ENCODE measurements around the gene ESRRA. TPM values are rescaled to one million over a fixed set of nuclear protein-coding genes. Genes with fewer than 3 reads are reported as not detected.

ESRRA gene
- total and polyA plus RNA-seq, 2 donors: 20.5 to 48.0 TPM

DNA sequence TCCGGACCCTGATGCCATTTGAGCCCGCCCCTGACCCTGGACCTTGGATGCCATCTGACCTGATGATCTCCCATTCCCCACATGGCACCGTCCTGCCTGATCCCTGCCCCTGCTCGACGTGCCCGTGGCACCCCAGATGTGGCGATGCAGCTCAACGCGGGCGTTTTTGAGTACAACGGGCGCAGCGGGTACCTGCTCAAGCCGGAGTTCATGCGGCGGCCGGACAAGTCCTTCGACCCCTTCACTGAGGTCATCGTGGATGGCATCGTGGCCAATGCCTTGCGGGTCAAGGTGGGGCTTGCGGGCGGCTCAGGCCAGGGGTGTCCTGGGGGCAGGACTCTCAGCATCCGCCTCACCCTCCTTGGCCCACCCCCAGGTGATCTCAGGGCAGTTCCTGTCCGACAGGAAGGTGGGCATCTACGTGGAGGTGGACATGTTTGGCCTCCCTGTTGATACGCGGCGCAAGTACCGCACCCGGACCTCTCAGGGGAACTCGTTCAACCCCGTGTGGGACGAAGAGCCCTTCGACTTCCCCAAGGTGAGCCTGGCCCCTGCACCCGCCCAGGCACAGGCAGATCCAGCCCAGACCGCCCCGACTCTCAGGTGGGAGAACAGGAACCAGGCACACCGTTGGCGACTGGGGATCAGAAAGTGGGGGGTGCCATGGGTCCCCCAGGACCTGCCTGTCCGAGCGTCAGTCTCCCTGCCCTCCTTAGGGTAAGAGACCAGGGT is 42.9 kb upstream of the ESRRA start:
- peaks cover 30 to 35% of the 10 kb centered on the region in 2 donors for H3K36me3 ChIP-seq (ENCODE audit: control insufficient read depth in 2 of 2, insufficient read depth in 2 of 2, low read length in 1 of 2)
- H3K27me3 ChIP-seq (ENCODE audit: control insufficient read depth in 2 of 2, insufficient read depth in 1 of 2, low read length in 1 of 2): no peaks in the 10 kb centered on the region
- H3K9me3 ChIP-seq (ENCODE audit: control insufficient read depth in 2 of 2, insufficient read depth in 1 of 2, low read length in 1 of 2): peaks cover 0 to 1% of the 10 kb centered on the region in 2 donors
- no peak for DNase-seq (ENCODE audit: low read depth in 6 of 9, low spot score in 9 of 9)
- WGBS: 98% methylated on average over 42 of the region's 42 CpGs
- no peak overlapping the region for H3K27ac ChIP-seq (ENCODE audit: low read depth in 1 of 2, low read length in 1 of 2)
- H3K4me1 ChIP-seq (ENCODE audit: control insufficient read depth in 2 of 2, insufficient read depth in 2 of 2, low read length in 2 of 2): no peaks in the 10 kb centered on the region
- no peak overlapping the region for H3K4me3 ChIP-seq (ENCODE audit: low read length in 2 of 2)

- Histone ChIP-seq H3K4me1 (ENCODE audit: control insufficient read depth in 2 of 2, insufficient read depth in 2 of 2, low read length in 2 of 2) (peaks cover 2 to 8% of the 10 kb centered on the region in 2 donors), H3K9me3 (ENCODE audit: control insufficient read depth in 2 of 2, insufficient read depth in 1 of 2, low read length in 1 of 2) (peaks cover 0 to 1% of the 10 kb centered on the region in 2 donors), H3K4me3 (ENCODE audit: low read length in 2 of 2) (no peak overlapping the region), H3K36me3 (ENCODE audit: control insufficient read depth in 2 of 2, insufficient read depth in 2 of 2, low read length in 1 of 2) (peaks cover 30 to 34% of the 10 kb centered on the region in 2 donors), H3K27ac (ENCODE audit: low read depth in 1 of 2, low read length in 1 of 2) (no peak overlapping the region), H3K27me3 (ENCODE audit: control insufficient read depth in 2 of 2, insufficient read depth in 1 of 2, low read length in 1 of 2) (no peaks in the 10 kb centered on the region)
- DNase-seq (ENCODE audit: low read depth in 6 of 9, low spot score in 9 of 9): no peak
- 95% methylated on average over 29 of the region's 29 CpGs for WGBS
These were observed 42.0 kb upstream of the ESRRA start for GRCh38 chr11:64263021-64263946.

GRCh38 chr11:64263947-64264317 is 41.4 kb upstream of the ESRRA start:
- WGBS: 98% methylated on average over 8 of the region's 8 CpGs
- no peaks in the 10 kb centered on the region for H3K27me3 ChIP-seq (ENCODE audit: control insufficient read depth in 2 of 2, insufficient read depth in 1 of 2, low read length in 1 of 2)
- H3K27ac ChIP-seq (ENCODE audit: low read depth in 1 of 2, low read length in 1 of 2): no peak overlapping the region
- no peak overlapping the region for H3K4me3 ChIP-seq (ENCODE audit: low read length in 2 of 2)
- DNase-seq (ENCODE audit: low read depth in 6 of 9, low spot score in 9 of 9): no peak
- peaks cover 7 to 14% of the 10 kb centered on the region in 2 donors for H3K4me1 ChIP-seq (ENCODE audit: control insufficient read depth in 2 of 2, insufficient read depth in 2 of 2, low read length in 2 of 2)
- peaks cover 0 to 1% of the 10 kb centered on the region in 2 donors for H3K9me3 ChIP-seq (ENCODE audit: control insufficient read depth in 2 of 2, insufficient read depth in 1 of 2, low read length in 1 of 2)
- peaks cover 24 to 30% of the 10 kb centered on the region in 2 donors for H3K36me3 ChIP-seq (ENCODE audit: control insufficient read depth in 2 of 2, insufficient read depth in 2 of 2, low read length in 1 of 2)

- Histone ChIP-seq H3K4me3 (ENCODE audit: low read length in 2 of 2) (no peak overlapping the region), H3K36me3 (ENCODE audit: control insufficient read depth in 2 of 2, insufficient read depth in 2 of 2, low read length in 1 of 2) (peaks cover 20 to 25% of the 10 kb centered on the region in 2 donors), H3K4me1 (ENCODE audit: control insufficient read depth in 2 of 2, insufficient read depth in 2 of 2, low read length in 2 of 2) (peaks cover 9 to 18% of the 10 kb centered on the region in 2 donors), H3K27me3 (ENCODE audit: control insufficient read depth in 2 of 2, insufficient read depth in 1 of 2, low read length in 1 of 2) (no peaks in the 10 kb centered on the region), H3K9me3 (ENCODE audit: control insufficient read depth in 2 of 2, insufficient read depth in 1 of 2, low read length in 1 of 2) (peaks cover 0 to 1% of the 10 kb centered on the region in 2 donors), H3K27ac (ENCODE audit: low read depth in 1 of 2, low read length in 1 of 2) (no peak overlapping the region)
- WGBS: 98% methylated on average over 10 of the region's 10 CpGs
- no peak for DNase-seq (ENCODE audit: low read depth in 6 of 9, low spot score in 9 of 9)
These were observed 40.9 kb upstream of the ESRRA start for GRCh38 chr11:64264371-64264852.

GRCh38 chr11:64265176-64266160 is 39.9 kb upstream of the ESRRA start:
- peaks cover 0 to 5% of the 10 kb centered on the region in 2 donors for H3K9me3 ChIP-seq (ENCODE audit: control insufficient read depth in 2 of 2, insufficient read depth in 1 of 2, low read length in 1 of 2)
- 96% methylated on average over 35 of the region's 35 CpGs for WGBS
- no peak overlapping the region for H3K27ac ChIP-seq (ENCODE audit: low read depth in 1 of 2, low read length in 1 of 2)
- peaks cover 9 to 21% of the 10 kb centered on the region in 2 donors for H3K4me1 ChIP-seq (ENCODE audit: control insufficient read depth in 2 of 2, insufficient read depth in 2 of 2, low read length in 2 of 2)
- no peaks in the 10 kb centered on the region for H3K27me3 ChIP-seq (ENCODE audit: control insufficient read depth in 2 of 2, insufficient read depth in 1 of 2, low read length in 1 of 2)
- peaks cover 16 to 23% of the 10 kb centered on the region in 2 donors for H3K36me3 ChIP-seq (ENCODE audit: control insufficient read depth in 2 of 2, insufficient read depth in 2 of 2, low read length in 1 of 2)
- no peak for DNase-seq (ENCODE audit: low read depth in 6 of 9, low spot score in 9 of 9)
- H3K4me3 ChIP-seq (ENCODE audit: low read length in 2 of 2): no peak overlapping the region

GRCh38 chr11:64266339-64266738 is 39.0 kb upstream of the ESRRA start:
- Histone ChIP-seq H3K36me3 (ENCODE audit: control insufficient read depth in 2 of 2, insufficient read depth in 2 of 2, low read length in 1 of 2) (peaks cover 16 to 20% of the 10 kb centered on the region in 2 donors), H3K4me3 (ENCODE audit: low read length in 2 of 2) (no peak overlapping the region), H3K27ac (ENCODE audit: low read depth in 1 of 2, low read length in 1 of 2) (no peak overlapping the region), H3K4me1 (ENCODE audit: control insufficient read depth in 2 of 2, insufficient read depth in 2 of 2, low read length in 2 of 2) (peaks cover 9 to 24% of the 10 kb centered on the region in 2 donors), H3K27me3 (ENCODE audit: control insufficient read depth in 2 of 2, insufficient read depth in 1 of 2, low read length in 1 of 2) (no peaks in the 10 kb centered on the region), H3K9me3 (ENCODE audit: control insufficient read depth in 2 of 2, insufficient read depth in 1 of 2, low read length in 1 of 2) (peaks cover 0 to 5% of the 10 kb centered on the region in 2 donors)
- no peak for DNase-seq (ENCODE audit: low read depth in 6 of 9, low spot score in 9 of 9)
- WGBS: 97% methylated on average over 15 of the region's 15 CpGs

DNA sequence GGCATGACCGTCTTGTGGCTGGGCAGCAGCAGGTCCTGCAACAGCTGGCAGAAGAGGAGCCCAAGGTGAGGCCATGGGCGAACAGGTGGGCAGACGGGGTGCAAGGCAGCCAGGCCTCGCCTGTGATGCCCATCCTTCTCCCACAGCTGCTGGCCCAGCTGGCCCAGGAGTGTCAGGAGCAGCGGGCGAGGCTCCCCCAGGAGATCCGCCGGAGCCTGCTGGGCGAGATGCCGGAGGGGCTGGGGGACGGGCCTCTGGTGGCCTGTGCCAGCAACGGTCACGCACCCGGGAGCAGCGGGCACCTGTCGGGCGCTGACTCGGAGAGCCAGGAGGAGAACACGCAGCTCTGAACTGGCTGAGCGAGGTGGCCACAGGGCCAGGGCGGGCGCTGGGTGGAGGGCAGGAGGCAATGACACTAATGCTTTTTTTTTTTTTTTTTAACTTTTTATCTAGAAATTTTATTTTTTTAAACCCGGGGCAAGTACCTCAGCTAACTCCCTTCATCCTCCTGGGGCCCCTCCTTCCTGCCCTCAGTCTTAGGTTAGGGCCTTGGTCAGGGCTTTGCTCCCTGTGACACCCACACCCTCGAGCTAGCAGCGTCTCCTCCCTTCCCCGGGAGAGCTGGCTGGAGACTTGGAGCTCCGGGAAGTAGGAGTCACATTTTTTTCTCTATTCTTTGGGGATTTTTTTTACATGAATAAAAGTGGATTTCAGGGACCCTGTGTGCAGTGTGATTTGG is 37.9 kb upstream of the ESRRA start:
- Histone ChIP-seq H3K36me3 (ENCODE audit: control insufficient read depth in 2 of 2, insufficient read depth in 2 of 2, low read length in 1 of 2) (peaks cover 13 to 17% of the 10 kb centered on the region in 2 donors), H3K4me1 (ENCODE audit: control insufficient read depth in 2 of 2, insufficient read depth in 2 of 2, low read length in 2 of 2) (peaks cover 9 to 32% of the 10 kb centered on the region in 2 donors), H3K4me3 (ENCODE audit: low read length in 2 of 2) (no peak overlapping the region), H3K27me3 (ENCODE audit: control insufficient read depth in 2 of 2, insufficient read depth in 1 of 2, low read length in 1 of 2) (no peaks in the 10 kb centered on the region), H3K9me3 (ENCODE audit: control insufficient read depth in 2 of 2, insufficient read depth in 1 of 2, low read length in 1 of 2) (peaks cover 0 to 5% of the 10 kb centered on the region in 2 donors), H3K27ac (ENCODE audit: low read depth in 1 of 2, low read length in 1 of 2) (no peak overlapping the region)
- no peak for DNase-seq (ENCODE audit: low read depth in 6 of 9, low spot score in 9 of 9)
- whole genome bisulfite sequencing: 92% methylated on average over 27 of the region's 27 CpGs

All from thymus (tissue), 11 donors.